Measurements from ENCODE around the gene HIF3A.

Gene HIF3A

DNA sequence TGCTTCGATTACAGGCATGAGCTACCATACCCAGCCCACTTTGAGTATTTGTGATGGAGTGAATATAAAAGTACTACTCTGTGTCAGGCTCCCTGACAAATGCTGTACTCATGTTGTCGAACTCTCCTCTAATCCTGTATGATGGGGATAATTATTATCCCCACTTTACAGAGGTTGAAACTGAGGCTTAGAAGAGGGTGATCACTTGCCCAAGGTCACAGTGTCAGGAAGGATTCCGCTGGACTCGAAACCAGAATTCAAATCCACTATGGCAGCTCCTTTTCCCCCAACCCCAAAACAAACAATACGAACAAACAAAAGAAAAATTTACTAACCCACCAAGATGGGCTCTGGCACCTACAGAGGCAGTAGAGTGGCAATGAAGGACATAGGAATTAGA lies 48.3 kb downstream of the HIF3A start:
- Histone ChIP-seq H3K27ac (ENCODE audit: low read length) (no peak overlapping the region), H3K79me2 (ENCODE audit: insufficient read depth, low read length) (peaks cover 32% of the 10 kb centered on the region), H3K27me3 (ENCODE audit: insufficient read depth, low read length, poor library complexity) (peaks cover 4% of the 10 kb centered on the region), H3K9ac (ENCODE audit: low read depth, low read length) (no peak overlapping the region), H2AFZ (ENCODE audit: low read depth, low read length) (no peak overlapping the region), H3K4me3 (ENCODE audit: low read depth in 1 of 2, low read length in 2 of 2) (no peak overlapping the region), H3K4me1 (ENCODE audit: insufficient read depth, low read length) (peaks cover 32% of the 10 kb centered on the region), H3K4me2 (ENCODE audit: insufficient read depth, low read length) (no peak overlapping the region), H3K36me3 (ENCODE audit: insufficient read depth, low read length) (peaks cover 6% of the 10 kb centered on the region; the same call in 1 of the 2 replicates), H3K9me3 (ENCODE audit: insufficient read depth, low read length, severe bottlenecking) (no peaks in the 10 kb centered on the region), H4K20me1 (ENCODE audit: insufficient read depth, low read length) (peaks cover 15% of the 10 kb centered on the region; the same call in 1 of the 2 replicates)
- TF ChIP-seq EZH2 (IDR thresholded peaks at IDR 0.05; ENCODE audit: borderline replicate concordance, low read depth, low read length, severe bottlenecking), result no peak
- TF ChIP-seq, protein P1, sequence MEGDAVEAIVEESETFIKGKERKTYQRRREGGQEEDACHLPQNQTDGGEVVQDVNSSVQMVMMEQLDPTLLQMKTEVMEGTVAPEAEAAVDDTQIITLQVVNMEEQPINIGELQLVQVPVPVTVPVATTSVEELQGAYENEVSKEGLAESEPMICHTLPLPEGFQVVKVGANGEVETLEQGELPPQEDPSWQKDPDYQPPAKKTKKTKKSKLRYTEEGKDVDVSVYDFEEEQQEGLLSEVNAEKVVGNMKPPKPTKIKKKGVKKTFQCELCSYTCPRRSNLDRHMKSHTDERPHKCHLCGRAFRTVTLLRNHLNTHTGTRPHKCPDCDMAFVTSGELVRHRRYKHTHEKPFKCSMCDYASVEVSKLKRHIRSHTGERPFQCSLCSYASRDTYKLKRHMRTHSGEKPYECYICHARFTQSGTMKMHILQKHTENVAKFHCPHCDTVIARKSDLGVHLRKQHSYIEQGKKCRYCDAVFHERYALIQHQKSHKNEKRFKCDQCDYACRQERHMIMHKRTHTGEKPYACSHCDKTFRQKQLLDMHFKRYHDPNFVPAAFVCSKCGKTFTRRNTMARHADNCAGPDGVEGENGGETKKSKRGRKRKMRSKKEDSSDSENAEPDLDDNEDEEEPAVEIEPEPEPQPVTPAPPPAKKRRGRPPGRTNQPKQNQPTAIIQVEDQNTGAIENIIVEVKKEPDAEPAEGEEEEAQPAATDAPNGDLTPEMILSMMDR (IDR thresholded peaks at IDR 0.05; ENCODE audit: borderline replicate concordance, extremely low read depth, low read length, poor library complexity, severe bottlenecking), result no peak
- no peak for ATAC-seq (ENCODE audit: insufficient read depth, low read depth)
- DNase-seq, result no peak

- Histone ChIP-seq H3K9me3 (ENCODE audit: insufficient read depth, low read length, severe bottlenecking) (no peaks in the 10 kb centered on the region), H3K9ac (ENCODE audit: low read depth, low read length) (peak within 1 kb of the TSS; percentile 81), H4K20me1 (ENCODE audit: insufficient read depth, low read length) (peaks cover 33% of the 10 kb centered on the region), H3K4me2 (ENCODE audit: insufficient read depth, low read length) (peak within 1 kb of the TSS; percentile 91), H3K27ac (ENCODE audit: low read length) (peak within 1 kb of the TSS; percentile 85), H3K4me3 (ENCODE audit: low read depth in 1 of 2, low read length in 2 of 2) (peak within 1 kb of the TSS; percentile 76 to 77), H3K79me2 (ENCODE audit: insufficient read depth, low read length) (peaks cover 50% of the 10 kb centered on the region), H2AFZ (ENCODE audit: low read depth, low read length) (peak within 1 kb of the TSS; percentile 88), H3K4me1 (ENCODE audit: insufficient read depth, low read length) (peaks cover 48% of the 10 kb centered on the region), H3K27me3 (ENCODE audit: insufficient read depth, low read length, poor library complexity) (peaks cover 1% of the 10 kb centered on the region), H3K36me3 (ENCODE audit: insufficient read depth, low read length) (peaks cover 7% of the 10 kb centered on the region)
- DNase-seq (peak; percentile 93), ATAC-seq (ENCODE audit: insufficient read depth, low read depth) (peak; percentile 80)
- TF ChIP-seq, protein P1 (IDR thresholded peaks at IDR 0.05; ENCODE audit: borderline replicate concordance, extremely low read depth, low read length, poor library complexity, severe bottlenecking), result peak; percentile 97
- TF ChIP-seq EZH2 (IDR thresholded peaks at IDR 0.05; ENCODE audit: borderline replicate concordance, low read depth, low read length, severe bottlenecking), result no peak
These were observed 50.2 kb downstream of the HIF3A start, which contains the start of gene PPP5C for GRCh38 chr19:46346821-46347571. Gene PPP5C (plus strand): TSS chr19:46347087. CDS start chr19:46347097, 10 bp downstream.

- H3K27ac ChIP-seq (ENCODE audit: low read length), result peak overlapping the region; percentile 85
These were observed 50.7 kb downstream of the HIF3A start for GRCh38 chr19:46347572-46347883.

More at GRCh38 chr19:46347572-46347883, 50.7 kb downstream of the HIF3A start:
- Histone ChIP-seq H3K79me2 (ENCODE audit: insufficient read depth, low read length) (peaks cover 55% of the 10 kb centered on the region), H3K4me2 (ENCODE audit: insufficient read depth, low read length) (peak overlapping the region; percentile 91), H2AFZ (ENCODE audit: low read depth, low read length) (peak overlapping the region; percentile 88), H3K27me3 (ENCODE audit: insufficient read depth, low read length, poor library complexity) (no peaks in the 10 kb centered on the region), H3K9me3 (ENCODE audit: insufficient read depth, low read length, severe bottlenecking) (no peaks in the 10 kb centered on the region), H3K9ac (ENCODE audit: low read depth, low read length) (peak overlapping the region; percentile 81), H3K4me1 (ENCODE audit: insufficient read depth, low read length) (peaks cover 48% of the 10 kb centered on the region), H4K20me1 (ENCODE audit: insufficient read depth, low read length) (peaks cover 37% of the 10 kb centered on the region), H3K36me3 (ENCODE audit: insufficient read depth, low read length) (peaks cover 10% of the 10 kb centered on the region), H3K4me3 (ENCODE audit: low read depth in 1 of 2, low read length in 2 of 2) (peak overlapping the region; percentile 76 to 77; a peak in 3 of 4 replicates)
- no peak for TF ChIP-seq EZH2 (IDR thresholded peaks at IDR 0.05; ENCODE audit: borderline replicate concordance, low read depth, low read length, severe bottlenecking)
- TF ChIP-seq, protein P1 (IDR thresholded peaks at IDR 0.05; ENCODE audit: borderline replicate concordance, extremely low read depth, low read length, poor library complexity, severe bottlenecking), result no peak
- DNase-seq (no peak), ATAC-seq (ENCODE audit: insufficient read depth, low read depth) (no peak)

All from DND-41 (cell line).